ENCODE results near the gene CRB2.
"Not testable (repeated sequence)": the region's sequence is repeated elsewhere in the genome, so short reads cannot be mapped to it uniquely, and the experiment has no call there.

DNA sequence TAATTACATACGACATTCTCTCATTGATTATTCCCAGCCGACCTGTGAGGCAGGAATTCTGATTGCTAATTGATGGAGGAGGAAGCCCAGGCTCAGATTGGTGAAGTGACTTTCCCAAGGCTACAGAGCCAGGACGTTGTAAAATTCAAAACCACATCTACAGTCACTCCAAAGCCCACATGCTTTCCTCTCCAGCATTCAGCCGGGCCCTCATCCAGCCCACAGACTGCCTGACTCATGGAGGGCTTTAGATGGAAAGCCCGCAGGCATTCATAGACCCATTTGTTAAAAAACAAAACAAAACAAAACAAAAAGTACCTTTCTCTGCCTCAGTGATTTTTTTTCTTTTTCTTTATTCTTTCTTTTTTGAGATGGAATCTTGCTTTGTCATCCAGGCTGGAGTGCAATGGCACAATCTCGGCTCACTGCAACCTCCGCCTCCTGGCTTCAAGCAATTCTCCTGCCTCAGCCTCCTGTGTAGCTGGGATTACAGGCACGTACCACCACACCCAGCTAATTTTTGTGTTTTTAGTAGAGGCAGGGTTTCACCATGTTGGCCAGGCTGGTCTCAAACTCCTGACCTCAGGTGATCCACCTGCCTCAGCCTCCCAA, 22.8 kb upstream of the CRB2 start:
- TF ChIP-seq, protein P1, sequence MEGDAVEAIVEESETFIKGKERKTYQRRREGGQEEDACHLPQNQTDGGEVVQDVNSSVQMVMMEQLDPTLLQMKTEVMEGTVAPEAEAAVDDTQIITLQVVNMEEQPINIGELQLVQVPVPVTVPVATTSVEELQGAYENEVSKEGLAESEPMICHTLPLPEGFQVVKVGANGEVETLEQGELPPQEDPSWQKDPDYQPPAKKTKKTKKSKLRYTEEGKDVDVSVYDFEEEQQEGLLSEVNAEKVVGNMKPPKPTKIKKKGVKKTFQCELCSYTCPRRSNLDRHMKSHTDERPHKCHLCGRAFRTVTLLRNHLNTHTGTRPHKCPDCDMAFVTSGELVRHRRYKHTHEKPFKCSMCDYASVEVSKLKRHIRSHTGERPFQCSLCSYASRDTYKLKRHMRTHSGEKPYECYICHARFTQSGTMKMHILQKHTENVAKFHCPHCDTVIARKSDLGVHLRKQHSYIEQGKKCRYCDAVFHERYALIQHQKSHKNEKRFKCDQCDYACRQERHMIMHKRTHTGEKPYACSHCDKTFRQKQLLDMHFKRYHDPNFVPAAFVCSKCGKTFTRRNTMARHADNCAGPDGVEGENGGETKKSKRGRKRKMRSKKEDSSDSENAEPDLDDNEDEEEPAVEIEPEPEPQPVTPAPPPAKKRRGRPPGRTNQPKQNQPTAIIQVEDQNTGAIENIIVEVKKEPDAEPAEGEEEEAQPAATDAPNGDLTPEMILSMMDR (IDR thresholded peaks at IDR 0.05; ENCODE audit: borderline replicate concordance, extremely low read depth, low read length, poor library complexity, severe bottlenecking) = not testable (repeated sequence)
- not testable (repeated sequence) for TF ChIP-seq EZH2 (IDR thresholded peaks at IDR 0.05; ENCODE audit: borderline replicate concordance, low read depth, low read length, severe bottlenecking)
